Keratinocyte (primary cell): ENCODE data around the gene ORM1.
"Not testable (repeated sequence)": the region's sequence is repeated elsewhere in the genome, so short reads cannot be mapped to it uniquely, and the experiment has no call there.

ENCODE experiments used
- CTCF ChIP-seq, 3 experiments: IDR thresholded peaks in 1 of 3; conservative IDR thresholded peaks in 1 of 3; optimal IDR thresholded peaks in 1 of 3; 2 replicates in 2 of 3; 3 replicates in 1 of 3; pipeline versions ENCODE3 to v1.5.1; 2011; ENCODE audit warnings: low read length in 3 of 3, mild to moderate bottlenecking in 3 of 3, moderate library complexity in 2 of 3, control low read depth in 1 of 3, inconsistent platforms in 1 of 3; ENCODE audit not compliant: insufficient read depth in 2 of 3; ENCODE audit errors: extremely low read depth in 1 of 3
- EZH2 ChIP-seq: IDR thresholded peaks from one replicate; pipeline ENCODE4 v1.6.1; 2012; ENCODE audit warnings: inconsistent platforms, mild to moderate bottlenecking, low read length, moderate library complexity

GRCh38 chr9:114322831-114323531, at the start of gene ORM1:
- TF ChIP-seq CTCF (optimal IDR thresholded peaks at IDR 0.05 in 1 of 3, IDR thresholded peaks at IDR 0.05 in 1 of 3, conservative IDR thresholded peaks at IDR 0.05 in 1 of 3; ENCODE audit: extremely low read depth in 1 of 3, insufficient read depth in 2 of 3, low read length in 3 of 3); EZH2: not testable (repeated sequence)
